GM12872 (cell line): ENCODE data around the gene DLAT.

Source experiments
- CTCF ChIP-seq: IDR thresholded peaks from 3 replicates; pipeline ENCODE4 v1.5.1; 2011; ENCODE audit warnings: low read depth, mild to moderate bottlenecking, low read length, moderate library complexity; ENCODE audit not compliant: insufficient read depth

The DLAT gene

DNA sequence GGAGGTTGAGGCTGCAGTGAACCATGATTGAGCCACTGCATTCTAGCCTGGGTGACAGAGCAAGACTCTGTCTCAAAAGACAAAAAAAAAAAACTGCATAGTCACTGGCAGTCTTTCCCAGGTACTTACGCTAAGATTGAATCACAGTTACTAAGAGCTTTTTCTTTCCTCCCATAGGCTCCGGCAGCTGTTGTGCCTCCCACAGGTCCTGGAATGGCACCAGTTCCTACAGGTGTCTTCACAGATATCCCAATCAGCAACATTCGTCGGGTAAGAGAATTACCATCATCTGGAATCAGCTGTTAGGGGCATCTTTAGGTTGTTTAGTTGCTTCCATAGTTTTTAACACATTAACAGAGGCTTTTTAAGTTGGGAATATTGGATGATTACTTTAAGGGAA is 19.8 kb downstream of the DLAT start:
- no peak for TF ChIP-seq CTCF

- no peak for TF ChIP-seq CTCF
Observed at GRCh38 chr11:112049777-112050176, 24.6 kb downstream of the DLAT start.

GRCh38 chr11:112050721-112051120 is 25.5 kb downstream of the DLAT start:
- TF ChIP-seq CTCF, result no peak

DNA sequence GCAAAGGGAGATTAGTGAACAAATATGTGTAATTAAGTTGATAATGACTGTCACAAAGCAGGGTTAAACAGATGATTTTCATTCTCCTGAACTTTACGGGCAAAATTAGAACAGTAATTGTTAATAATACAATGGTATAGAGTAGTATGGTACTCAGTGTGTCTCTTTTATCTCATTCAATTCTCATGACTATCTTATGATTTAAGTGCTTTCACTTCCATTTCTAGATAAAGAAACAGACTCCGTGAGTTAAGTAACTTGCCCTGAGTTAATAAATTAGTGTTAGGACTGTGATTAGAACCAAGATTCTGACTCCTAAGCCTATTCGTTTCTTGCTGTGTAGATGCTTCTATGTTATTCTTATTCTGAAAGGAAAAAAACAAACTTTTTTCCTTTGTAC is 26.6 kb downstream of the DLAT start:
- TF ChIP-seq CTCF, result no peak

DNA sequence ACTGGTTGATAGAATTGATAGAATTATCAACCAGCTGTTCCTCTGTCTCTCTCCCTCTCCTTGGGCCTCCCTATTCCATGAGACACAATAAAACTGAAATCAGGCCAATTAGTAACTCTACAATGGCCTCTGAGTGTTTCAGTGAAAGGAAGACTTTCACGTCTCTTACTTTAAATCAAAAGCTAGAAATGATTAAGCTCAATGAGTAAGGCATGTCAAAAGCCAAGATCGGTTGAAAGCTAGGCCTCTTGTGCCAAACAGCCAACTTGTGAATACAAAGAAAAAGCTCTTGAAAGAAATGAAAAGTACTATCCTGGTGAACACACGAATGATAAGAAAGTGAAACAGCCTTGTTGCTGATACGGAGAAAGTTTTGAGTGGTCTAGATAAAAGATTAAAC is 32.0 kb downstream of the DLAT start:
- TF ChIP-seq CTCF, result no peak

- no peak for TF ChIP-seq CTCF
Observed at GRCh38 chr11:112058103-112058502, 32.9 kb downstream of the DLAT start.

GRCh38 chr11:112062923-112063322 is 37.7 kb downstream of the DLAT start:
- TF ChIP-seq CTCF, result no peak
